Measurements from ENCODE around the gene HRH1. TPM values are rescaled to one million over a fixed set of nuclear protein-coding genes. Genes with fewer than 3 reads are reported as not detected.

The HRH1 gene
- total and polyA plus RNA-seq, 9 donors: 3.4 to 24.1 (median 6.0) TPM

DNA sequence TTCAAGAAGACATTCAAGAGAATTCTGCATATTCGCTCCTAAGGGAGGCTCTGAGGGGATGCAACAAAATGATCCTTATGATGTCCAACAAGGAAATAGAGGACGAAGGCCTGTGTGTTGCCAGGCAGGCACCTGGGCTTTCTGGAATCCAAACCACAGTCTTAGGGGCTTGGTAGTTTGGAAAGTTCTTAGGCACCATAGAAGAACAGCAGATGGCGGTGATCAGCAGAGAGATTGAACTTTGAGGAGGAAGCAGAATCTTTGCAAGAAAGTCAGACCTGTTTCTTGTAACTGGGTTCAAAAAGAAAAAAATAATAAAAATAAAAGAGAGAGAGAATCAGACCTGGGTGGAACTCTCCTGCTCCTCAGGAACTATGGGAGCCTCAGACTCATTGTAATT lies 106.2 kb downstream of the HRH1 start:
- Histone ChIP-seq H3K27ac (no peak overlapping the region), H3K27me3 (no peaks in the 10 kb centered on the region), H3K4me1 (ENCODE audit: insufficient read depth) (no peaks in the 10 kb centered on the region), H3K9me3 (no peaks in the 10 kb centered on the region), H3K36me3 (no peaks in the 10 kb centered on the region), H3K4me3 (no peak overlapping the region)
- intact Hi-C loops (cut with DNase I): no loop called here
- no peak for DNase-seq
- TF ChIP-seq EP300 (IDR thresholded peaks at IDR 0.05) (no peak), POLR2A (IDR thresholded peaks at IDR 0.05) (no peak)
- TF ChIP-seq, protein P1, sequence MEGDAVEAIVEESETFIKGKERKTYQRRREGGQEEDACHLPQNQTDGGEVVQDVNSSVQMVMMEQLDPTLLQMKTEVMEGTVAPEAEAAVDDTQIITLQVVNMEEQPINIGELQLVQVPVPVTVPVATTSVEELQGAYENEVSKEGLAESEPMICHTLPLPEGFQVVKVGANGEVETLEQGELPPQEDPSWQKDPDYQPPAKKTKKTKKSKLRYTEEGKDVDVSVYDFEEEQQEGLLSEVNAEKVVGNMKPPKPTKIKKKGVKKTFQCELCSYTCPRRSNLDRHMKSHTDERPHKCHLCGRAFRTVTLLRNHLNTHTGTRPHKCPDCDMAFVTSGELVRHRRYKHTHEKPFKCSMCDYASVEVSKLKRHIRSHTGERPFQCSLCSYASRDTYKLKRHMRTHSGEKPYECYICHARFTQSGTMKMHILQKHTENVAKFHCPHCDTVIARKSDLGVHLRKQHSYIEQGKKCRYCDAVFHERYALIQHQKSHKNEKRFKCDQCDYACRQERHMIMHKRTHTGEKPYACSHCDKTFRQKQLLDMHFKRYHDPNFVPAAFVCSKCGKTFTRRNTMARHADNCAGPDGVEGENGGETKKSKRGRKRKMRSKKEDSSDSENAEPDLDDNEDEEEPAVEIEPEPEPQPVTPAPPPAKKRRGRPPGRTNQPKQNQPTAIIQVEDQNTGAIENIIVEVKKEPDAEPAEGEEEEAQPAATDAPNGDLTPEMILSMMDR (IDR thresholded peaks at IDR 0.05): no peak
- WGBS, 3 donors: 91 to 93% (median 93%) methylated on average over 3 of the region's 3 CpGs

GRCh38 chr3:11269007-11269406 lies 114.7 kb downstream of the HRH1 start:
- no peak for DNase-seq
- Histone ChIP-seq H3K4me3 (no peak overlapping the region), H3K27me3 (no peaks in the 10 kb centered on the region), H3K27ac (no peak overlapping the region), H3K9me3 (no peaks in the 10 kb centered on the region), H3K4me1 (ENCODE audit: insufficient read depth) (peaks cover 2% of the 10 kb centered on the region), H3K36me3 (no peaks in the 10 kb centered on the region)
- WGBS, 3 donors: 79 to 86% (median 80%) methylated on average over 9 of the region's 9 CpGs
- TF ChIP-seq, protein P1 (IDR thresholded peaks at IDR 0.05): no peak
- TF ChIP-seq POLR2A (IDR thresholded peaks at IDR 0.05): no peak
- intact Hi-C loops (cut with DNase I): no loop called here

- H3K27ac ChIP-seq: peak within 1 kb of the TSS; percentile 42 to 46
- DNase-seq: peak; percentile 98 to 99 (median 98)
- peaks cover 2% of the 10 kb centered on the region for H3K4me1 ChIP-seq (ENCODE audit: insufficient read depth)
- H3K4me3 ChIP-seq: peak within 1 kb of the TSS; percentile 73
- 1% methylated on average over 50 to 51 of the region's 51 CpGs for WGBS, 3 donors
- no peaks in the 10 kb centered on the region for H3K36me3 ChIP-seq
- intact Hi-C loops (cut with DNase I): no loop called here
- H3K27me3 ChIP-seq: no peaks in the 10 kb centered on the region
- no peaks in the 10 kb centered on the region for H3K9me3 ChIP-seq
- TF ChIP-seq, protein P1 (IDR thresholded peaks at IDR 0.05): no peak
- TF ChIP-seq POLR2A (IDR thresholded peaks at IDR 0.05): peak; percentile 90
Measured at GRCh38 chr3:11271986-11272904, 118.0 kb downstream of the HRH1 start, which contains the start of gene ATG7. ATG7 (plus strand) TSS chr3:11272397; CDS start chr3:11298696, 26,299 bp downstream.

DNA sequence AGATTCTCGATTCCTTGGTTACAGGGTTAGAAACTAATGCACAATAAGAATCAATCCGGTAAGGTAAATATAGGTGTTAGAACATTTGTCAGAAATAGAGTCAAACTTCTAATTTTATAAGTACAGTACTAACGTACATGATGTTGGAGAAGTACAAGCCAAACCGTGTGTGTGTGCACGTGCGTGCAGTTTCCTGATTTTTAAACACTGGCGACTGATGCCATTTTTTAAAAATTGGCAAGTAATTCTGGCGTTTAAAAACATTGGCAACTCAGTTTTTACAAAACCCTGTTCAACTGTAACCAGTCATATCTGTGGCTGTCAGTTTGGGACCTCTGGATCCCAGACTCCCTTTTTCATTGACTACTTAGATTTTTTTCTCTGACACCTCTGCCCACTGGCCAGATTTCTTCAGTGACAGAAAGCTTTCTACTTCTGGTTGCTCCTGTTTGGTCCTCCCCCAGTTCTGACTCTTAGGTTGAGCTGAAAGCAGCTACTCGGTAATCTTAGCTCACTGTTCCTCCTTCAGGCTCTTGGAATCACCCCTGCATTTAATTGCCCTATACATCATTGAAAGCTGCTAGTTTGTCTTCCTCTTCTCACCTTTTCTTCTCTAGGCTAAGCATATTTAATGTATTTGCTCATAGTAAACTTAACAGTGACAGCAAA lies 118.7 kb downstream of the HRH1 start:
- WGBS, 3 donors: 1 to 4% (median 2%) methylated on average over 9 of the region's 9 CpGs
- no peak for TF ChIP-seq EP300 (IDR thresholded peaks at IDR 0.05)
- no peak for TF ChIP-seq POLR2A (IDR thresholded peaks at IDR 0.05)
- TF ChIP-seq, protein P1 (IDR thresholded peaks at IDR 0.05): no peak
- intact Hi-C loops (cut with DNase I): no loop called here

More for the DNA sequence above, 118.7 kb downstream of the HRH1 start:
- Histone ChIP-seq H3K27me3 (no peaks in the 10 kb centered on the region), H3K4me1 (ENCODE audit: insufficient read depth) (peaks cover 2% of the 10 kb centered on the region), H3K27ac (no peak overlapping the region), H3K36me3 (no peaks in the 10 kb centered on the region), H3K9me3 (no peaks in the 10 kb centered on the region), H3K4me3 (peak overlapping the region; percentile 73)
- DNase-seq: no peak

All from ovary (tissue), 9 donors.